RWPE2 (cell line): ENCODE measurements around the gene SLC26A2.
A peak's percentile ranks its signal among the peaks of the same experiment; 100 is the strongest.

ENCODE experiments used
- ATAC-seq: fragments of 200-7000 bp; cut with Tn5 transposase; 3 replicates; pipeline ENCODE4 v1.9.1; 2021; ENCODE audit warnings: low read depth
- DNase-seq: peaks from one replicate; pipeline ENCODE4 v3.0.0-alpha.2; 2020; ENCODE audit warnings: low spot score
- H3K27ac ChIP-seq: fragments of 450-650 bp; 2 replicates; pipeline ENCODE4 v1.5.1; 2017; ENCODE audit warnings: mild to moderate bottlenecking; ENCODE audit not compliant: poor library complexity, severe bottlenecking
- H3K27me3 ChIP-seq: fragments of 250-450 bp; sonication (Bioruptor Pico); 2 replicates; pipeline ENCODE4 v1.5.1; 2021; ENCODE audit warnings: mild to moderate bottlenecking, moderate library complexity; ENCODE audit not compliant: insufficient read depth, poor library complexity, severe bottlenecking
- H3K36me3 ChIP-seq: fragments of 250-450 bp; sonication (Bioruptor Pico); 2 replicates; pipeline ENCODE4 v1.5.1; 2020; ENCODE audit warnings: low read depth, mild to moderate bottlenecking, moderate library complexity
- H3K4me1 ChIP-seq: fragments of 250-450 bp; sonication (Bioruptor Pico); 2 replicates; pipeline ENCODE4 v1.5.1; 2021; ENCODE audit warnings: mild to moderate bottlenecking, moderate library complexity; ENCODE audit not compliant: insufficient read depth, poor library complexity, severe bottlenecking
- H3K4me3 ChIP-seq: fragments of 250-450 bp; sonication (Bioruptor Pico); 2 replicates; pipeline ENCODE4 v1.5.1; 2021; ENCODE audit warnings: mild to moderate bottlenecking, moderate library complexity; ENCODE audit not compliant: severe bottlenecking
- H3K9me3 ChIP-seq: fragments of 250-450 bp; sonication (Bioruptor Pico); 2 replicates; pipeline ENCODE4 v1.5.1; 2021; ENCODE audit warnings: mild to moderate bottlenecking, moderate library complexity; ENCODE audit not compliant: severe bottlenecking
- TF ChIP-seq, protein P1 (sequence below): fragments of 450-650 bp; IDR thresholded peaks from one replicate; pipeline ENCODE4 v1.5.1; 2017; ENCODE audit warnings: mild to moderate bottlenecking, moderate library complexity; ENCODE audit not compliant: poor library complexity, severe bottlenecking

Gene SLC26A2

DNA sequence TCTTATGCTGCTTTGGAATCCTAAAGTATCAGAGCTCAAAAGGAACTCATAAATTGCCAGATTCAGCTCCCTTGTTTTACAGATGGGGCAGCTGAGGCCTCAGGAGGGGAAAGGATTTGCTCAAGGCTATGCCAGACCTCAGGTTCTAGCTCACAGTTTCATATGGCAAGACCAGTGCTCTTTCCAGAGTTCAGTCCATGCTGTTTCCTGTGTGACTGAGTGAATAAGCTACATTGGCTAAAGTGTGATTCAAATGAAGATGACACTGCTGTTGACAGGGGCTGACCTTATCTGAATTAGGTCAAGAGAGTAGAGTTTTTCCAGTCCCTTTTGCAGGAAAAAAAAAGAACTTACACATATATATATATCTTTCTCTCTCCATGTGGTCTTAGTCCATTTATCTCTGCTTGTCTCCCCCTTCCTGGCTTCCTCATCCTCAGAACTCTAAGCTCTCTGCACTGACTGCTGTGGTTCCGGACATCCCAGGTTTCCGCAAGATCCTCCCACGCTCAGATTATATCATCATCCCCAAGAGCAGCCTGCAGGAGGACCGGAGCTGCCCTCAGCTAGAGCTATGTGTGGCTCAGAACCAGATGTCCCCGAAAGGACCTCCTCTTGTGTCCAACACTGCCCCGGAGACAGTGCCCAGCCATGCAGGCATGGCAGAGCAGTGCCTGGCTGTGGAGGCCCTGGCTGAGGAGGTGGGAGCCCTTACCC is 49.3 kb downstream of the SLC26A2 start:
- TF ChIP-seq, protein P1, sequence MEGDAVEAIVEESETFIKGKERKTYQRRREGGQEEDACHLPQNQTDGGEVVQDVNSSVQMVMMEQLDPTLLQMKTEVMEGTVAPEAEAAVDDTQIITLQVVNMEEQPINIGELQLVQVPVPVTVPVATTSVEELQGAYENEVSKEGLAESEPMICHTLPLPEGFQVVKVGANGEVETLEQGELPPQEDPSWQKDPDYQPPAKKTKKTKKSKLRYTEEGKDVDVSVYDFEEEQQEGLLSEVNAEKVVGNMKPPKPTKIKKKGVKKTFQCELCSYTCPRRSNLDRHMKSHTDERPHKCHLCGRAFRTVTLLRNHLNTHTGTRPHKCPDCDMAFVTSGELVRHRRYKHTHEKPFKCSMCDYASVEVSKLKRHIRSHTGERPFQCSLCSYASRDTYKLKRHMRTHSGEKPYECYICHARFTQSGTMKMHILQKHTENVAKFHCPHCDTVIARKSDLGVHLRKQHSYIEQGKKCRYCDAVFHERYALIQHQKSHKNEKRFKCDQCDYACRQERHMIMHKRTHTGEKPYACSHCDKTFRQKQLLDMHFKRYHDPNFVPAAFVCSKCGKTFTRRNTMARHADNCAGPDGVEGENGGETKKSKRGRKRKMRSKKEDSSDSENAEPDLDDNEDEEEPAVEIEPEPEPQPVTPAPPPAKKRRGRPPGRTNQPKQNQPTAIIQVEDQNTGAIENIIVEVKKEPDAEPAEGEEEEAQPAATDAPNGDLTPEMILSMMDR = no peak

DNA sequence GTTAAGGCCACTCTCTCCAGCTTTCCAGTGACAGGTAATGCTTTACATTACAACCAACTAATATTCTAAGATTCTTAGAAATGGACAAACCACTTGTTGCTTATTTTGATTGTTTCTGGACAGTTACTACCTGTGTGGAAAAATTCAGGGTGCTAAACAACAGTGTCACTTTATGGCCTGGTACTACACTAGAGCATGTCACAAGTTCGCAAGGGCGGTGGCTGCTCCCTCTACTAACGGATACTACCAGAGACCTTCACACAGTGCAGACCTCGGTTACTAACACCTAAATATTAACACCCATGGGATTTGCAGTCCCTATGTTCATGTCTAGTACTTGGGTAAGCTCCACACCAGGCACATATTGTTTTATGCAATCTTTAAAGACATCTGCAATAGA is 53.4 kb downstream of the SLC26A2 start:
- Histone ChIP-seq H3K9me3 (peaks cover 7% of the 10 kb centered on the region), H3K27ac (no peak overlapping the region), H3K4me3 (no peak overlapping the region), H3K36me3 (peaks cover 98% of the 10 kb centered on the region), H3K4me1 (peaks cover 14% of the 10 kb centered on the region), H3K27me3 (no peaks in the 10 kb centered on the region)
- no peak for ATAC-seq
- no peak for DNase-seq
- TF ChIP-seq, protein P1 = no peak

More for the DNA sequence above, 49.3 kb downstream of the SLC26A2 start:
- no peak overlapping the region for H3K4me3 ChIP-seq
- no peak for DNase-seq
- H3K27me3 ChIP-seq = no peaks in the 10 kb centered on the region
- ATAC-seq = no peak
- no peak overlapping the region for H3K27ac ChIP-seq
- no peaks in the 10 kb centered on the region for H3K4me1 ChIP-seq
- peaks cover 96% of the 10 kb centered on the region for H3K36me3 ChIP-seq
- no peaks in the 10 kb centered on the region for H3K9me3 ChIP-seq

DNA sequence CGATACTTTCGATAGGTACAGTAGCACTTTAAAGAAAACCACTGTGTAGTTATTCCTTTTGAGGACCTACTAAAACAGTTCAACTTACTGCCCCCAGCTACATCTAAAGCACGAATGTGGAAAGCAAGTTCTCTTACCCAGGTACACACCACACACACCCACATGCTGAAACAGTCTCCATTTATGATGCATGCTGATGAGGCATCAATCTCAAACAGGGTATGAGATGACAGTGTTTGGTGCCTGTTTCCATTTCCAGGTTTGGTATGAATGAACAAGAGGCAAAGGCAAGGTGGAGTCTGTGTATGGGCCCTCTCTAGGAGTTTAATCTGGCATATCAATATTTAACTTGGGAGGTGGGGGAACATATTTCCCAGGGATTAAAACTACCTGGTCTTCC is 53.9 kb downstream of the SLC26A2 start:
- H3K4me1 ChIP-seq = peaks cover 14% of the 10 kb centered on the region
- H3K27ac ChIP-seq = no peak overlapping the region
- H3K4me3 ChIP-seq = no peak overlapping the region
- H3K27me3 ChIP-seq = no peaks in the 10 kb centered on the region
- DNase-seq (no peak), ATAC-seq (no peak)
- H3K36me3 ChIP-seq = peaks cover 98% of the 10 kb centered on the region
- H3K9me3 ChIP-seq = peaks cover 7% of the 10 kb centered on the region
- TF ChIP-seq, protein P1 = no peak

DNA sequence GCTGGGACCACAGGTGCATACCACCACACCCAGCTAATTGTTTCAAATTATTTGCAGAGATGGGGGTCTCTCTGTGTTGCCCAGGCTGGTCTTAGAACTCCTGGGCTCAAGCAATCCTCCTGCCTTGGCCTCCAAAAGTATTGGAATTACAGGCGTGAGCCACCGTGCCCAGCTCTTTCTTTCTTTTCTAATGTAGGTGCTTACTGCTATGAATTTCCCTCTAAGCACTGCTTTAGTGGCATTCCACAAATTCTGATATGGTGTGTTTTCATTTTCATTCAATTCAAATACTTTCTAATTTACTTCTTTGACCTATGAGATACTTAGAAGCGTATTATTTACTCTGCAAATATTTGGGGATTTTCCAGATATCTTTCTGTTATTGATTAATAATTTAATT is 54.9 kb downstream of the SLC26A2 start:
- ATAC-seq (no peak), DNase-seq (no peak)
- TF ChIP-seq, protein P1 = no peak
- Histone ChIP-seq H3K36me3 (peaks cover 98% of the 10 kb centered on the region), H3K9me3 (peaks cover 7% of the 10 kb centered on the region), H3K27ac (no peak overlapping the region), H3K27me3 (no peaks in the 10 kb centered on the region), H3K4me1 (peaks cover 14% of the 10 kb centered on the region), H3K4me3 (no peak overlapping the region)

DNA sequence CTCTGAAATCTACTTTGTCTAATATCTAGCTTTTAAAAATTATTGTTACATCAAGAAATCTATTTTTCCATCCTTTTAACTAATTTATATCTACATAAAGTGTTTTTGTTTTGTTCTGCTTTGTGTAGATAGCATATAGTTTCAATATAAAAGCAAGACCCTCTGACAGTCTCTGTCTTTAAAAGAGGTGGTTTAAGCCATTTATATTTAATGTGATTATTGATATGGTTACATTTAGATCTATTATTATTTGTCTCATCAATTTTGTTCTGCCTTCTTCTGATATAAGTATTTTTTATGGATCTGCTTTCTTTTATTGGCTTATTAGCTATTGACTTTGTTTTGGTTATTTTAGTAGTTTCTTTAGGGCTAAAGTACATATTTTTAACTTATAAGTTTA is 56.0 kb downstream of the SLC26A2 start:
- no peaks in the 10 kb centered on the region for H3K27me3 ChIP-seq
- no peak for DNase-seq
- H3K9me3 ChIP-seq = peaks cover 7% of the 10 kb centered on the region
- TF ChIP-seq, protein P1 = no peak
- peak overlapping the region; percentile 47 for H3K27ac ChIP-seq
- peaks cover 99% of the 10 kb centered on the region for H3K36me3 ChIP-seq
- peaks cover 25% of the 10 kb centered on the region for H3K4me1 ChIP-seq
- H3K4me3 ChIP-seq = no peak overlapping the region
- no peak for ATAC-seq
